ENCODE measurements around the gene DGKE. TPM values are rescaled to one million over a fixed set of nuclear protein-coding genes. Genes with fewer than 3 reads are reported as not detected.

The DGKE gene
- total RNA-seq, 1 donor from 2014 or later = 3.3 TPM

GRCh38 chr17:56861899-56862298 is 27.9 kb downstream of the DGKE start:
- Mint-ChIP-seq H3K4me3 (ENCODE audit: low read depth) (no peak overlapping the region), H3K4me1 (ENCODE audit: low read depth) (peaks cover 2% of the 10 kb centered on the region), H3K27me3 (no peaks in the 10 kb centered on the region), H3K27ac (no peak overlapping the region), H3K9me3 (ENCODE audit: low read depth) (no peaks in the 10 kb centered on the region), H3K36me3 (ENCODE audit: insufficient read depth) (peaks cover 2% of the 10 kb centered on the region)
- TF ChIP-seq CTCF (IDR thresholded peaks at IDR 0.05; ENCODE audit: unreplicated experiment) = no peak
- no peak for DNase-seq (ENCODE audit: low spot score, unreplicated experiment)

GRCh38 chr17:56863974-56864373 is 30.0 kb downstream of the DGKE start:
- no peak for TF ChIP-seq CTCF (IDR thresholded peaks at IDR 0.05; ENCODE audit: unreplicated experiment)
- no peaks in the 10 kb centered on the region for H3K36me3 Mint-ChIP-seq (ENCODE audit: insufficient read depth)
- no peak overlapping the region for H3K27ac Mint-ChIP-seq
- H3K4me3 Mint-ChIP-seq (ENCODE audit: low read depth) = no peak overlapping the region
- no peaks in the 10 kb centered on the region for H3K27me3 Mint-ChIP-seq
- DNase-seq (ENCODE audit: low spot score, unreplicated experiment) = no peak
- no peaks in the 10 kb centered on the region for H3K9me3 Mint-ChIP-seq (ENCODE audit: low read depth)
- H3K4me1 Mint-ChIP-seq (ENCODE audit: low read depth) = peaks cover 2% of the 10 kb centered on the region

GRCh38 chr17:56866076-56866475 is 32.1 kb downstream of the DGKE start:
- Mint-ChIP-seq H3K27me3 (no peaks in the 10 kb centered on the region), H3K4me3 (ENCODE audit: low read depth) (no peak overlapping the region), H3K36me3 (ENCODE audit: insufficient read depth) (no peaks in the 10 kb centered on the region), H3K27ac (no peak overlapping the region), H3K4me1 (ENCODE audit: low read depth) (peaks cover 2% of the 10 kb centered on the region), H3K9me3 (ENCODE audit: low read depth) (no peaks in the 10 kb centered on the region)
- no peak for TF ChIP-seq CTCF (IDR thresholded peaks at IDR 0.05; ENCODE audit: unreplicated experiment)
- no peak for DNase-seq (ENCODE audit: low spot score, unreplicated experiment)

GRCh38 chr17:56866496-56866895 is 32.5 kb downstream of the DGKE start:
- H3K9me3 Mint-ChIP-seq (ENCODE audit: low read depth) = no peaks in the 10 kb centered on the region
- no peak for TF ChIP-seq CTCF (IDR thresholded peaks at IDR 0.05; ENCODE audit: unreplicated experiment)
- peaks cover 2% of the 10 kb centered on the region for H3K4me1 Mint-ChIP-seq (ENCODE audit: low read depth)
- no peaks in the 10 kb centered on the region for H3K36me3 Mint-ChIP-seq (ENCODE audit: insufficient read depth)
- DNase-seq (ENCODE audit: low spot score, unreplicated experiment) = no peak
- H3K27me3 Mint-ChIP-seq = no peaks in the 10 kb centered on the region
- H3K4me3 Mint-ChIP-seq (ENCODE audit: low read depth) = no peak overlapping the region
- no peak overlapping the region for H3K27ac Mint-ChIP-seq

- Mint-ChIP-seq H3K36me3 (ENCODE audit: insufficient read depth) (no peaks in the 10 kb centered on the region), H3K4me3 (ENCODE audit: low read depth) (no peak overlapping the region), H3K27me3 (no peaks in the 10 kb centered on the region), H3K4me1 (ENCODE audit: low read depth) (peaks cover 2% of the 10 kb centered on the region), H3K9me3 (ENCODE audit: low read depth) (no peaks in the 10 kb centered on the region), H3K27ac (no peak overlapping the region)
- no peak for DNase-seq (ENCODE audit: low spot score, unreplicated experiment)
- TF ChIP-seq CTCF (IDR thresholded peaks at IDR 0.05; ENCODE audit: unreplicated experiment) = no peak
Observed at GRCh38 chr17:56867948-56868376, 34.0 kb downstream of the DGKE start.
